K562 (cell line): ENCODE results near the gene ADM2. TPM values are rescaled to one million over a fixed set of nuclear protein-coding genes. Genes with fewer than 3 reads are reported as not detected.

Experiments used
- DPF2 ChIP-seq: fragments of 450-650 bp; IDR thresholded peaks from 2 replicates; pipeline ENCODE4 v1.6.1; 2016
- EWSR1 ChIP-seq: fragments of 450-650 bp; IDR thresholded peaks from 2 replicates; pipeline ENCODE4 v1.6.1; 2018; ENCODE audit warnings: borderline replicate concordance, mild to moderate bottlenecking, low read depth, moderate library complexity; ENCODE audit not compliant: partially characterized antibody
- HEY1 ChIP-seq: fragments of 250-450 bp; sonication (Bioruptor Pico); IDR thresholded peaks from 2 replicates; pipeline ENCODE4 v1.5.0; 2020; ENCODE audit warnings: mild to moderate bottlenecking, moderate library complexity, borderline replicate concordance
- HIVEP1 ChIP-seq: fragments of 250-450 bp; sonication (Bioruptor Pico); IDR thresholded peaks from 2 replicates; pipeline ENCODE4 v1.4.0; 2020; ENCODE audit warnings: mild to moderate bottlenecking
- HMG20A ChIP-seq: fragments of 450-650 bp; formaldehyde crosslinking; conservative IDR thresholded peaks from 2 replicates; pipeline ENCODE4 v1.4.0; 2020; ENCODE audit warnings: mild to moderate bottlenecking, mixed read lengths
- HNRNPH1 ChIP-seq: fragments of 200-400 bp; formaldehyde crosslinking; optimal IDR thresholded peaks from 2 replicates; pipeline ENCODE3; 2017; ENCODE audit warnings: low read depth, mild to moderate bottlenecking, low read length, moderate library complexity
- KLF1 ChIP-seq: fragments of 450-650 bp; IDR thresholded peaks from 2 replicates; pipeline ENCODE4 v1.6.1; 2016; ENCODE audit warnings: missing genetic modification characterization, missing compliant biosample characterization
- NCOA2 ChIP-seq, 2 experiments: fragments of 450-650 bp; IDR thresholded peaks; 2 replicates each; pipeline ENCODE4 v1.6.1; 2018; ENCODE audit warnings: mild to moderate bottlenecking in 2 of 2, moderate library complexity in 1 of 2; ENCODE audit not compliant: partially characterized antibody in 2 of 2
- NRF1 ChIP-seq, 2 experiments: fragments of 450-650 bp; IDR thresholded peaks in 1 of 2; conservative IDR thresholded peaks in 1 of 2; 2 replicates each; pipeline ENCODE4 v1.6.1; 2014; ENCODE audit warnings: mild to moderate bottlenecking in 2 of 2
- PHF8 ChIP-seq: fragments of 200-600 bp; sonication (generic); IDR thresholded peaks from 2 replicates; pipeline ENCODE4 v1.6.1; 2012; ENCODE audit warnings: mixed run types, mild to moderate bottlenecking, inconsistent platforms, low read length, moderate library complexity, borderline replicate concordance
- POLR3G ChIP-seq: IDR thresholded peaks from 2 replicates; pipeline ENCODE4 v1.6.1; 2011; ENCODE audit not compliant: insufficient read length, insufficient replicate concordance; ENCODE audit errors: extremely low read depth
- RBFOX2 ChIP-seq: fragments of 200-400 bp; formaldehyde crosslinking; IDR thresholded peaks from 2 replicates; pipeline ENCODE4 v1.6.1; 2017; ENCODE audit warnings: low read depth, mild to moderate bottlenecking, low read length, moderate library complexity
- RFX5 ChIP-seq: IDR thresholded peaks from 2 replicates; pipeline ENCODE4 v1.6.1; 2011; ENCODE audit warnings: low read depth, mild to moderate bottlenecking, improper control_type of control experiment, low read length
- RNF2 ChIP-seq: sonication (generic); IDR thresholded peaks from 2 replicates; pipeline ENCODE4 v1.6.1; 2016
- SMAD4 ChIP-seq: fragments of 250-450 bp; sonication (Bioruptor Pico); conservative IDR thresholded peaks from 2 replicates; pipeline ENCODE4 v1.8.0; 2021; ENCODE audit warnings: inconsistent platforms, mild to moderate bottlenecking, moderate library complexity
- SRSF9 ChIP-seq: fragments of 200-400 bp; formaldehyde crosslinking; IDR thresholded peaks from 2 replicates; pipeline ENCODE4 v1.6.1; 2017; ENCODE audit warnings: low read depth, low read length, borderline replicate concordance
- TAF15 ChIP-seq: fragments of 200-400 bp; formaldehyde crosslinking; IDR thresholded peaks from 2 replicates; pipeline ENCODE4 v1.6.1; 2017; ENCODE audit warnings: mild to moderate bottlenecking, low read depth, low read length, moderate library complexity
- TGIF2 ChIP-seq: sonication (generic); formaldehyde crosslinking; IDR thresholded peaks from 2 replicates; pipeline ENCODE4 v1.8.1; 2022; ENCODE audit warnings: mild to moderate bottlenecking, missing genetic modification reagents, moderate library complexity
- ZC3H8 ChIP-seq: fragments of 450-650 bp; IDR thresholded peaks from 2 replicates; pipeline ENCODE4 v1.6.1; 2017
- ZFP36 ChIP-seq: fragments of 150-350 bp; IDR thresholded peaks from 2 replicates; pipeline ENCODE4 v1.6.1; 2018; ENCODE audit warnings: low read length, low read depth; ENCODE audit not compliant: partially characterized antibody
- ZFX ChIP-seq: sonication (generic); formaldehyde crosslinking; IDR thresholded peaks from 2 replicates; pipeline ENCODE4 v1.8.0; 2022; ENCODE audit warnings: mild to moderate bottlenecking, missing genetic modification reagents, moderate library complexity
- ZNF253 ChIP-seq: fragments of 250-450 bp; sonication (Bioruptor Pico); conservative IDR thresholded peaks from 2 replicates; pipeline ENCODE4 v1.6.1; 2021; ENCODE audit warnings: mild to moderate bottlenecking
- ZNF3 ChIP-seq: fragments of 250-450 bp; sonication (Bioruptor Pico); IDR thresholded peaks from 2 replicates; pipeline ENCODE4 v1.5.0; 2021; ENCODE audit warnings: mild to moderate bottlenecking, moderate library complexity
- ZNF408 ChIP-seq: fragments of 250-450 bp; sonication (Bioruptor Pico); IDR thresholded peaks from 2 replicates; pipeline ENCODE4 v1.4.0; 2020; ENCODE audit warnings: low read depth, mild to moderate bottlenecking, moderate library complexity
- ZNF668 ChIP-seq: fragments of 250-450 bp; sonication (Bioruptor Pico); IDR thresholded peaks from 2 replicates; pipeline ENCODE4 v1.8.0; 2022; ENCODE audit warnings: mild to moderate bottlenecking, inconsistent platforms
- ZNF695 ChIP-seq: fragments of 450-650 bp; formaldehyde crosslinking; IDR thresholded peaks from 2 replicates; pipeline ENCODE4 v1.4.0; 2020; ENCODE audit warnings: mild to moderate bottlenecking, moderate library complexity
- ZNF780A ChIP-seq: fragments of 250-450 bp; sonication (Bioruptor Pico); IDR thresholded peaks from 2 replicates; pipeline ENCODE4 v1.5.0; 2021; ENCODE audit warnings: mild to moderate bottlenecking
- polyA plus RNA-seq, 8 experiments: library from polyadenylated mRNA; depleted of rRNA in 4 of 8; stranded (reverse) in 5 of 8; unstranded in 3 of 8; fragments of >200 nt; fragmentation: Nextera tagmentation in 2 of 8; fragmentation: Illumina TruSeq in 1 of 8; extraction: Ambion mirVana in 2 of 8; extraction: Trizol in 1 of 8; gene quantifications; 2 replicates each; pipeline versions ENCODE4 v1.2.1 to v1.2.3, GENCODE V29; 2011 to 2014; ENCODE audit warnings: inconsistent platforms in 1 of 8, missing spikeins in 1 of 8
- total RNA-seq, 7 experiments: library from RNA; depleted of rRNA in 6 of 7; stranded (reverse); fragments of >200 nt in 6 of 7; fragmentation: Illumina TruSeq in 2 of 7; extraction: Trizol in 2 of 7; gene quantifications; 2 replicates each; pipeline versions ENCODE4 v1.2.1 to v1.2.3, GENCODE V29; 2011 to 2021; ENCODE audit warnings: low replicate concordance in 1 of 7
- TF ChIP-seq, protein P1 (sequence below): sonication (generic); formaldehyde crosslinking; IDR thresholded peaks from 2 replicates; pipeline ENCODE4 v1.8.0; 2022; ENCODE audit warnings: mild to moderate bottlenecking, missing genetic modification reagents
- TF ChIP-seq, protein P2 (sequence below): fragments of 250-450 bp; sonication (Bioruptor Pico); IDR thresholded peaks from 2 replicates; pipeline ENCODE4 v1.8.0; 2021; ENCODE audit warnings: mild to moderate bottlenecking, moderate library complexity

The ADM2 gene
- total and polyA plus RNA-seq, 9 of the 15 experiments (the other 6 are each of a cell fraction or from before 2014, with no cell fraction given), result 0.11 to 5.1 (median 0.38) TPM

DNA sequence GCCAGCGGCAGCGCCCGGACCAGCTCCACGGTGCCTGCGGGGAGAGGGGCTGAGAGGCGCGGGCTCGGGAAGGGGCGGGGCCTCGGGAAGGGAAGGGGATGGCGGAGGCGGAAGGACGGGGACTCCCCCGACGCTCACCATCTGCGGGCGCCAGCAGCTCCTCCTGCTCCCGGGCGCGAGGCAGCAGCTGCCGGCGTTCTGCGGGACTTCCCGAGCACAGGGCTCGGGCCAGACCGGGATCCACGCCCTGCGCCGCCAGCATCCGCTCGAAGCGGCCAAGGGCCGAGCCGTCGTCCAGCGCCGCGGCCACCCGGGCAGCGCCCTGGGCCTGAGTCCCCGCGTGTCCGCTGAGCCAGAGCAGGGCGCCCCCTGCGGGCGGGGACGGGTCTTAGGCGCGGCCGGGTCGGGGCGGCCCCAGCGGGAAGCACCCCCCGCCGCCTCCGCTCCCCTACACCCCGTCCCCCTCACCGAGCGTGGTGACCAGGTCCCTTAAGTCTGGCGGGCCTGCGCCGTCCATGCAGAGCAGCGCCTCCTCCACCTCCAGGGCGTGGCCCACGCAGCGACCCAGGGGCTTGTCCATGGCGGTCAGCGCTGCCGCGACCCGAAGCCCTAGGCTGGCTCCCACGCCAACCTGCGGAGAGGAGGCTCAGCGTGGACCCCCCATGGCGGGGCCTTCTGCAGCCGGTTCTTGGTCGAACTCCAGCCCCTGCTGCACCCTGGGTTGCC lies 44.9 kb downstream of the ADM2 start (continued):
- TF ChIP-seq, protein P1, sequence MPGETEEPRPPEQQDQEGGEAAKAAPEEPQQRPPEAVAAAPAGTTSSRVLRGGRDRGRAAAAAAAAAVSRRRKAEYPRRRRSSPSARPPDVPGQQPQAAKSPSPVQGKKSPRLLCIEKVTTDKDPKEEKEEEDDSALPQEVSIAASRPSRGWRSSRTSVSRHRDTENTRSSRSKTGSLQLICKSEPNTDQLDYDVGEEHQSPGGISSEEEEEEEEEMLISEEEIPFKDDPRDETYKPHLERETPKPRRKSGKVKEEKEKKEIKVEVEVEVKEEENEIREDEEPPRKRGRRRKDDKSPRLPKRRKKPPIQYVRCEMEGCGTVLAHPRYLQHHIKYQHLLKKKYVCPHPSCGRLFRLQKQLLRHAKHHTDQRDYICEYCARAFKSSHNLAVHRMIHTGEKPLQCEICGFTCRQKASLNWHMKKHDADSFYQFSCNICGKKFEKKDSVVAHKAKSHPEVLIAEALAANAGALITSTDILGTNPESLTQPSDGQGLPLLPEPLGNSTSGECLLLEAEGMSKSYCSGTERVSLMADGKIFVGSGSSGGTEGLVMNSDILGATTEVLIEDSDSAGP (CRISPR knock-in tag), result no peak
- TF ChIP-seq ZNF780A (CRISPR knock-in tag), result no peak
- no peak for TF ChIP-seq ZFP36
- TF ChIP-seq HMG20A, result no peak
- peak; percentile 54 for TF ChIP-seq RBFOX2
- 0 out of 4 replicates have a peak, but pooled peaks of 1 of the 2 experiments have one; percentile 8 for TF ChIP-seq NRF1 (conservative IDR thresholded peaks at IDR 0.05 in 1 of 2, IDR thresholded peaks at IDR 0.05 in 1 of 2)
- TF ChIP-seq TAF15, result no peak
- no peak for TF ChIP-seq POLR3G
- no peak for TF ChIP-seq ZNF3 (CRISPR knock-in tag)
- TF ChIP-seq HNRNPH1, result no peak
- TF ChIP-seq TGIF2, result no peak
- TF ChIP-seq DPF2, result 0 out of 2 replicates have a peak, but pooled peaks have one; percentile 32
- TF ChIP-seq ZC3H8, result no peak
- no peak for TF ChIP-seq NCOA2 (IDR thresholded peaks at IDR 0.05; ENCODE audit: partially characterized antibody in 2 of 2)
- TF ChIP-seq ZFX, result peak; percentile 77
- TF ChIP-seq PHF8, result peak; percentile 60; the same call in 1 of the 2 replicates
- no peak for TF ChIP-seq EWSR1
- no peak for TF ChIP-seq RNF2
- no peak for TF ChIP-seq ZNF695 (CRISPR knock-in tag)
- no peak for TF ChIP-seq ZNF668 (CRISPR knock-in tag)
- no peak for TF ChIP-seq ZNF408 (CRISPR knock-in tag)
- peak; percentile 49; the same call in 1 of the 2 replicates for TF ChIP-seq SMAD4
- no peak for TF ChIP-seq ZNF253 (CRISPR knock-in tag)
- 0 out of 2 replicates have a peak, but pooled peaks have one; percentile 38 for TF ChIP-seq KLF1 (tag)
- TF ChIP-seq, protein P2, sequence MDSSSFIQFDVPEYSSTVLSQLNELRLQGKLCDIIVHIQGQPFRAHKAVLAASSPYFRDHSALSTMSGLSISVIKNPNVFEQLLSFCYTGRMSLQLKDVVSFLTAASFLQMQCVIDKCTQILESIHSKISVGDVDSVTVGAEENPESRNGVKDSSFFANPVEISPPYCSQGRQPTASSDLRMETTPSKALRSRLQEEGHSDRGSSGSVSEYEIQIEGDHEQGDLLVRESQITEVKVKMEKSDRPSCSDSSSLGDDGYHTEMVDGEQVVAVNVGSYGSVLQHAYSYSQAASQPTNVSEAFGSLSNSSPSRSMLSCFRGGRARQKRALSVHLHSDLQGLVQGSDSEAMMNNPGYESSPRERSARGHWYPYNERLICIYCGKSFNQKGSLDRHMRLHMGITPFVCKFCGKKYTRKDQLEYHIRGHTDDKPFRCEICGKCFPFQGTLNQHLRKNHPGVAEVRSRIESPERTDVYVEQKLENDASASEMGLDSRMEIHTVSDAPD, result no peak
- no peak for TF ChIP-seq HEY1 (CRISPR knock-in tag)
- TF ChIP-seq SRSF9, result no peak
- TF ChIP-seq HIVEP1 (CRISPR knock-in tag), result peak; percentile 67; the same call in 1 of the 2 replicates
- no peak for TF ChIP-seq RFX5
